Smooth muscle cell (in vitro differentiated cells): ENCODE measurements around the gene CDCP2. TPM values are rescaled to one million over a fixed set of nuclear protein-coding genes. Genes with fewer than 3 reads are reported as not detected.
"Not testable (repeated sequence)": the region's sequence is repeated elsewhere in the genome, so short reads cannot be mapped to it uniquely, and the experiment has no call there.

Experiments used
- DNase-seq: peaks from one replicate; lab custom pipeline; 2025; ENCODE audit not compliant: unreplicated experiment; lab: John Stamatoyannopoulos, UW
- H2AFZ ChIP-seq: fragments of 200-600 bp; sonication (generic); 2 replicates; pipeline ENCODE4 v1.6.0; 2016; ENCODE audit warnings: antibody characterized with exemption, low read depth, mild to moderate bottlenecking
- H3F3A ChIP-seq: fragments of 200-600 bp; sonication (generic); 2 replicates; pipeline ENCODE4 v1.6.0; 2017; ENCODE audit warnings: antibody characterized with exemption, low read depth
- H3K27ac ChIP-seq: fragments of 200-600 bp; sonication (generic); 2 replicates; pipeline ENCODE4 v1.5.1; 2016; ENCODE audit warnings: low read depth, mild to moderate bottlenecking
- H3K27me3 ChIP-seq: fragments of 200-600 bp; sonication (generic); 2 replicates; pipeline ENCODE4 v1.6.1; 2016; ENCODE audit warnings: low read depth, mild to moderate bottlenecking
- H3K36me3 ChIP-seq: fragments of 200-600 bp; sonication (generic); 2 replicates; pipeline ENCODE4 v1.5.1; 2016; ENCODE audit warnings: low read depth
- H3K4me1 ChIP-seq: fragments of 200-600 bp; sonication (generic); 2 replicates; pipeline ENCODE4 v1.5.1; 2016; ENCODE audit warnings: low read depth
- H3K4me2 ChIP-seq: fragments of 200-600 bp; sonication (generic); 2 replicates; pipeline ENCODE4 v1.6.0; 2016; ENCODE audit warnings: mild to moderate bottlenecking
- H3K4me3 ChIP-seq: fragments of 200-600 bp; sonication (generic); 2 replicates; pipeline ENCODE4 v1.5.1; 2016; ENCODE audit warnings: mild to moderate bottlenecking
- H3K79me2 ChIP-seq: fragments of 200-600 bp; sonication (generic); 2 replicates; pipeline ENCODE4 v1.6.0; 2016; ENCODE audit warnings: low read depth, mild to moderate bottlenecking
- H3K9ac ChIP-seq: fragments of 200-600 bp; sonication (generic); 2 replicates; pipeline ENCODE4 v1.6.0; 2016; ENCODE audit warnings: low read depth
- H3K9me3 ChIP-seq: fragments of 200-600 bp; sonication (generic); replicated peaks from 2 replicates; pipeline ENCODE4 v1.5.1; 2016; ENCODE audit warnings: low read depth
- H4K20me1 ChIP-seq: fragments of 200-600 bp; sonication (generic); 2 replicates; pipeline ENCODE4 v1.6.0; 2016; ENCODE audit warnings: low read depth
- CTCF ChIP-seq: fragments of 200-600 bp; sonication (generic); IDR thresholded peaks from 2 replicates; pipeline ENCODE4 v1.5.1; 2017; ENCODE audit warnings: borderline replicate concordance, mild to moderate bottlenecking, antibody characterized with exemption; ENCODE audit not compliant: insufficient read depth, poor library complexity, severe bottlenecking
- WGBS: methylation state at CpG from one replicate; pipeline ENCODE4 v1.1.7; 2016; ENCODE audit warnings: low lambda C conversion rate; 5-methylcytosine and 5-hydroxymethylcytosine counted together
- polyA plus RNA-seq: library from polyadenylated mRNA; unstranded; fragments of >200 nt; fragmentation: Nextera tagmentation; extraction: Ambion mirVana; gene quantifications from 2 replicates; pipeline ENCODE4 v1.2.1, GENCODE V29; 2016
- total RNA-seq: library from RNA; depleted of rRNA; stranded (reverse); fragments of >200 nt; gene quantifications from 2 replicates; pipeline ENCODE4 v1.2.3, GENCODE V29; 2014

Gene CDCP2
- total and polyA plus RNA-seq, 2 experiments from 2014 or later, result not detected

GRCh38 chr1:54095546-54096226 is 57.1 kb downstream of the CDCP2 start:
- 86% methylated on average over 8 of the region's 8 CpGs for WGBS
- no peaks in the 10 kb centered on the region for H3F3A ChIP-seq

GRCh38 chr1:54094730-54095105 is 58.1 kb downstream of the CDCP2 start:
- H3K4me2 ChIP-seq, H3K4me3 ChIP-seq, H3K4me1 ChIP-seq, H3K9me3 ChIP-seq, H3K79me2 ChIP-seq, H2AFZ ChIP-seq, H3K9ac ChIP-seq, H3K27me3 ChIP-seq, DNase-seq, H4K20me1 ChIP-seq, H3K27ac ChIP-seq, H3F3A ChIP-seq, H3K36me3 ChIP-seq: not testable (repeated sequence)
- WGBS, result 35% methylated on average over 1 of the region's 1 CpG

More at GRCh38 chr1:54095546-54096226, 57.1 kb downstream of the CDCP2 start:
- H3K9ac ChIP-seq, result no peak overlapping the region
- H4K20me1 ChIP-seq, result no peaks in the 10 kb centered on the region
- TF ChIP-seq CTCF, result no peak
- no peak overlapping the region for H3K4me2 ChIP-seq
- DNase-seq, result no peak
- H3K79me2 ChIP-seq, result no peaks in the 10 kb centered on the region
- H3K27me3 ChIP-seq, result no peaks in the 10 kb centered on the region
- peaks cover 4% of the 10 kb centered on the region for H3K4me1 ChIP-seq
- H3K4me3 ChIP-seq, result no peak overlapping the region
- no peaks in the 10 kb centered on the region for H3K9me3 ChIP-seq
- no peak overlapping the region for H2AFZ ChIP-seq
- no peaks in the 10 kb centered on the region for H3K36me3 ChIP-seq
- no peak overlapping the region for H3K27ac ChIP-seq

GRCh38 chr1:54094001-54094729 is 58.6 kb downstream of the CDCP2 start:
- H3K9me3 ChIP-seq, result no peaks in the 10 kb centered on the region
- H3K36me3 ChIP-seq, result no peaks in the 10 kb centered on the region
- 99% methylated on average over 4 of the region's 4 CpGs for WGBS
- no peak overlapping the region for H3K4me2 ChIP-seq
- H4K20me1 ChIP-seq, result no peaks in the 10 kb centered on the region
- no peak for DNase-seq
- H3K4me3 ChIP-seq, result no peak overlapping the region
- no peaks in the 10 kb centered on the region for H3K27me3 ChIP-seq
- H3K9ac ChIP-seq, result no peak overlapping the region
- no peak overlapping the region for H2AFZ ChIP-seq
- no peaks in the 10 kb centered on the region for H3K79me2 ChIP-seq
- H3K4me1 ChIP-seq, result peaks cover 4% of the 10 kb centered on the region
- H3K27ac ChIP-seq, result no peak overlapping the region
- no peaks in the 10 kb centered on the region for H3F3A ChIP-seq
- TF ChIP-seq CTCF, result no peak

GRCh38 chr1:54091666-54092065 is 61.1 kb downstream of the CDCP2 start:
- Histone ChIP-seq H3K4me3 (no peak overlapping the region), H3K4me2 (no peak overlapping the region), H3K79me2 (no peaks in the 10 kb centered on the region), H3K27ac (no peak overlapping the region), H4K20me1 (no peaks in the 10 kb centered on the region), H2AFZ (no peak overlapping the region), H3K27me3 (no peaks in the 10 kb centered on the region), H3K9ac (no peak overlapping the region), H3F3A (no peaks in the 10 kb centered on the region), H3K36me3 (no peaks in the 10 kb centered on the region), H3K9me3 (no peaks in the 10 kb centered on the region), H3K4me1 (no peaks in the 10 kb centered on the region)
- no peak for DNase-seq
- TF ChIP-seq CTCF, result no peak
- 92% methylated on average over 3 of the region's 3 CpGs for WGBS
